IPS DF 19.7 (cell line): ENCODE results near the gene MAGI1.
"Not testable (repeated sequence)": the region's sequence is repeated elsewhere in the genome, so short reads cannot be mapped to it uniquely, and the experiment has no call there.

Source experiments
- DNase-seq: peaks from one replicate; pipeline ENCODE4 v3.0.0-alpha.2; 2013; ENCODE audit warnings: low read depth, low spot score

Gene MAGI1

DNA sequence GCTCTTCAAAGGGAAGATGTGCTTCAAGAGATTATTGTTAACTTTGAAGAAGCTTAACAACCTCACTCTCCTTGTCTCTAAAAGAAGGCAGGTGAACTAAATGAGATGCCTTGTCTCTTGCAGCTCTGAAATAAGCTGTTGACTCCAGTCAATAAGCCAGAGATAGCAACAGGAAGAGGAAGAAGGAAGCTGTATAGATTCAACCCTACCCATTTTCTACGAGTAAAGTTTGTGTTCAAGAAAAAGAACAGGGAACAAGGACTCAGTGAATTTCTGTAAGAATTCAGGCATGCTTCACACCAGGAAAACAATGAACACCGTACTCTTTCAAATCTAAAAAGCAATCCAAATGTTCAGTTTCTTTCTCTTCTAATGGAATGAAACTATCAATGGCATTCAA, 503.5 kb downstream of the MAGI1 start:
- no peak for DNase-seq

DNA sequence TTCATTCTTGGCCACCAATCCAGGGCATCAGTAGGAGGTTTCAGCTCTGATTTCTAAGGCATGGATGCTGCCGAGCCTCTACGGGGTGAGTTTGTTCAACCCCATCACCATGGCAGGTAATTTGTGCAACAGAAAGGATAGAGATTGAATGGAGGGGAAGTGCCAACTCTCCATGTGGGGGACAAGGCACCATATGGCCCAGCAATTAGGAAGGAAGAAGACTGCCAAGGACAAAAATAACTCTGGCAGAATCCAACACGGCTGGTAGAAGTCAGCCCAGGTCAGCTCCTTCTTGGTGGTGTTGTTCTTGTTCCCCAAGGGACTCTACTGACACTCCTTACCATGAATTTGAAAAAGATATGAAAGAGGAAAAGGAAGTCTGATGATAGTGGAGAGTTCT, 503.9 kb downstream of the MAGI1 start:
- no peak for DNase-seq

DNA sequence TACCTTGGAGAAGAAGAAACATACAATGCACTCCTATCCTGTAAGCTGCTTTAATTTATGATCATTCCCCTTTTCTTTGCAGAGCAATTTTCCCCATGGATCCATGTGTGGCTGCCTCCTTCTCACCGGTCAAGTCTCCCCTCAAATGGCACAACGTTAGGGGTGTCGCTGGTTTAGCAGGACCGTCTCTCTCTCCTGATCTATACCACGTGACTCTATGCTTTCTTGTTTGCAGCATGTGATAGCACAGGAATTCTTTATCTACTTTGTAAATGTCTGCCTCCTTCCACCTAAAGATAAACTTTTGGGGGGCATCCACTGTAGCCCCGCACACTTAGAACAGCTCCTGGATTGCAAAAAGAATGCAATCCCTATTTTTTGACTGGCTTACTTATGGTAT, 506.0 kb downstream of the MAGI1 start:
- no peak for DNase-seq

DNA sequence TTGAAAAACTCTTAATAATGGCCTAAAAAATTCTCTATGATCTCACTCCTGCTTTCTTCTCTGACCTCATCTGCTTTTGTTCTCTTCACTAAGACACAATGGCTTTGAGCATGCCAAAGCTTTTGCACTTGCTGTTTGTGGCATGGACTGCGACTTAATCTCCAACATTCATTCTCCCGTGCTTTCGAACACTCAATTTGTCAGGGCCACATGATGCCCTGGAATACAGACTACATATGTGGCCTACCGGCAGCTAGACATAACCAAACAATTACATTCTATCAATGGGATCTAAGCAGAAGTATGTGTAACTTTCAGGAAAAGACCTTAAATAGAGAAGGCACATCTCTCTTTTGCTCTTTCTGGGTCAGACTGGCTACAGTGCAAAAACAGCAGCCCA, 506.5 kb downstream of the MAGI1 start:
- DNase-seq = no peak

DNA sequence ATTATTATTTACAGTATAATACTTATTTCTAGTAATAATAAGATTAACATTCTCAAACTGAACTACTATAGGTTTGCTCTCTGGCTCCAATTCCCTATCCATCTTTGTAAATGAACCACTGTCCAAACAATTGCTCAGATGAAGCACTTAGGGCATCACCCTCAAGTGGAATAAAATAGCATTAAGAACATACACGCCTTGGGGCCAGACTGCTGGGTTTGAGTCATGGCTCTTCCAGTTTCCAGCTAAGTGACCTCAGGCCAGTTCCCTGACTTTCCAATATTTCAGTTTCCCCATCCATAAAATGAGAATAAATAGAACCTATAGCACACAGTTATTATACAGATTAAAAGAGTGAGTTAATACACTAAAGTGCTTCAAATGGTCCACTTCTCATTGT, 507.2 kb downstream of the MAGI1 start:
- DNase-seq = no peak

DNA sequence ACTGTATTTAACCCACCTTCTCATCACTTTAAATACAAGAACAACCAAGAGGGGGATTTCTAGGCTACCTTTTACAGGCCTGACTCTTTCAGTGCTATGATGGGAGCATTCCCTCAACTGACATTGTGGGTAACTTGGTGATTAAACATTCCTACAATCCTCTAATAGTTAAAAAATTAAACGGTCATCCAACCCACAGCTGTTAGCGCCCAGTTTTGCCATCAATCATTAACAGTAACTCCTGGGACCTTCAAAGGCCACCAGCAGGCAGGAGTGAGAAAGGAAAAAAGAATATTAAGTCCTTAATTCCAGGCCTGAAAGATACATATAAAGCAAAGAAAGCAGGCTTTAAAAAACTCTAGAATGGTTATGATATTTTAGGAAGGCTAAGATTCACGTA, 512.1 kb downstream of the MAGI1 start:
- no peak for DNase-seq

DNA sequence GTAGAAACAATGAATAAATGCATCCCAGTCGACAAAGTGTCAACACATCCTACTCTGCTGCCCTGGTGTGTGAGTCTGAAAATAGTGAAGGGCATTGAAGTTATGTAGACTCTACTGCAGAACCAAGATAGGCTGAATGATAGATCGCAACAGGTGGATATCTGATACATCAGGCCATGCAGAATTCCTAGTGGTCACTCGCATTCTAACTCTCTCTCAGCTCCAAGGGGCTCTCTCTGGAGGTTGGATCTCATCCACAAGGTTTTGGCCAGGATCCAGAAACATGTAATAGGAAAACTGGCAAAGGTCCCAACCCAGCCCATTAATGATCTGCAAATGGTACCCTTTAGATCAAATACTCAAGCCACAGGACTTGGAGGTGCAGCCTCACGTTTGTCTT, 514.1 kb downstream of the MAGI1 start:
- DNase-seq = no peak

DNA sequence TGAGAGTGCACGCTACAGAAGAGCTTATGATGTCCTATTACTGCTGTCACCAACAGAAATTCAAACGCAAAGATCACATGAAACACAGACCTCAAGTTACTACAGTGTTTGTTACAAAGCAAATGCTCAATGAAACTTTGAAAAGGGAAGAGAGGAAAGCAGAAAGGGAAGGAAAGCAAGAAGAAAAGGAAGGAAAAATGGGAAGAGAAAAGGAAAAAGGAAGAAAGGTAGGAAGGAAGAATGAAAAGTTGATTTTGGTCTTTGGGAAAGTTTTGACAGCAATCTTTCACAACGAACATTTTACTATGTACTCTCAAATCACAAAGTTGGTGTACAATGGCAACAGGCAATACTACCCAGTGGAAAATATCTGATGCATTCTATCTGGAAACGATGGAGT, 514.8 kb downstream of the MAGI1 start:
- DNase-seq = no peak

DNA sequence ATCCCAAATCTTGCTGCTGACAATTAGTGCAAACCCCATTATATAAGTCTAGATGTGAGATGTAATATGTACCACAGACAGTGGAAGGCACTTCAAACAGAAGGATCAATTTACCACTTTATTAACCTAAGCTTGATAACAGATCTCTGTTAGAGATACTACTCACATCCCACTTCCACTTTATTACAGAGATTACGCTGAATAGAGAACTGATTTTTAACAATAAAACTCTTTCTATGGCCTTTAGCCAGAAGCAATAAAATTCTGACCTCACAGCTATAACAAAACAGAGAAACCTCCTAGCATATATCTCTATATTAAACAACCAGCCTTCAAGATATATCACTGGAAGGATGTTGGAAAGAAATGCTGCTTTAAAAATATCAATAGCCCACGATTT, 517.7 kb downstream of the MAGI1 start:
- DNase-seq = no peak

DNA sequence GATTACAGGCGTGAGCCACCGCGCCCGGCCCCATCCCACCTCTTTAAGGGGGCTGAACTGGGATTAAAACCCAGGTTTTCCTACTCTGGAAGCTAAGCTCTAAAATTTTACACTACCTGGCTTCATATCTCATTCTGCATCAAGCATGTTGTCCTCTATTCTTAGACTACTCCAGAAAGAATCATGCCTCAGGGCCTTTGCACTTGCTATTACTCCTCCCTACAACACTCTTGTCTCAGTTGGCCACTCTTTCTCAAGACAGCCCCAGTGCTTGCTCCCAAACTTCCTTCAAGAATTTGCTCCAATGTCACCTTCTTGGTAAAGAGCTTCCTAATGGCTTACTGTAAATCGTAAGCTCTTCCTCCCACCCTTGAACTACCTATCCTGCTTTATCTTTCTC, 521.7 kb downstream of the MAGI1 start:
- no peak for DNase-seq

DNA sequence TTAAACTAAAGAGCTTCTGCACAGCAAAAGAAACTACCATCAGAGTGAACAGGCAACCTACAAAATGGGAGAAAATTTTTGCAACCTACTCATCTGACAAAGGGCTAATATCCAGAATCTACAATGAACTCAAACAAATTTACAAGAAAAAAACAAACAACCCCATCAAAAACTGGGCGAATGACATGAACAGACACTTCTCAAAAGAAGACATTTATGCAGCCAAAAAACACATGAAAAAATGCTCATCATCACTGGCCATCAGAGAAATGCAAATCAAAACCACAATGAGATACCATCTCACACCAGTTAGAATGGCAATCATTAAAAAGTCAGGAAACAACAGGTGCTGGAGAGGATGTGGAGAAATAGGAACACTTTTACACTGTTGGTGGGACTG, 524.4 kb downstream of the MAGI1 start:
- not testable (repeated sequence) for DNase-seq

DNA sequence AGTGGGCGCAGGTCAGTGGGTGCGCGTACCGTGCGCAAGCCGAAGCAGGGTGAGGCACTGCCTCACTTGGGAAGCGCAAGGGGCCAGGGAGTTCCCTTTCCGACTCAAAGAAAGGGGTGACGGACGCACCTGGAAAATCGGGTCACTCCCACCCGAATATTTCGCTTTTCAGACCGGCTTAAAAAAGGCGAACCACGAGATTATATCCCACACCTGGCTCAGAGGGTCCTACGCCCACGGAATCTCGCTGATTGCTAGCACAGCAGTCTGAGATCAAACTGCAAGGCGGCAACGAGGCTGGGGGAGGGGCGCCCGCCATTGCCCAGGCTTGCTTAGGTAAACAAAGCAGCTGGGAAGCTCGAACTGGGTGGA, 529.3 kb downstream of the MAGI1 start:
- DNase-seq = not testable (repeated sequence)

DNA sequence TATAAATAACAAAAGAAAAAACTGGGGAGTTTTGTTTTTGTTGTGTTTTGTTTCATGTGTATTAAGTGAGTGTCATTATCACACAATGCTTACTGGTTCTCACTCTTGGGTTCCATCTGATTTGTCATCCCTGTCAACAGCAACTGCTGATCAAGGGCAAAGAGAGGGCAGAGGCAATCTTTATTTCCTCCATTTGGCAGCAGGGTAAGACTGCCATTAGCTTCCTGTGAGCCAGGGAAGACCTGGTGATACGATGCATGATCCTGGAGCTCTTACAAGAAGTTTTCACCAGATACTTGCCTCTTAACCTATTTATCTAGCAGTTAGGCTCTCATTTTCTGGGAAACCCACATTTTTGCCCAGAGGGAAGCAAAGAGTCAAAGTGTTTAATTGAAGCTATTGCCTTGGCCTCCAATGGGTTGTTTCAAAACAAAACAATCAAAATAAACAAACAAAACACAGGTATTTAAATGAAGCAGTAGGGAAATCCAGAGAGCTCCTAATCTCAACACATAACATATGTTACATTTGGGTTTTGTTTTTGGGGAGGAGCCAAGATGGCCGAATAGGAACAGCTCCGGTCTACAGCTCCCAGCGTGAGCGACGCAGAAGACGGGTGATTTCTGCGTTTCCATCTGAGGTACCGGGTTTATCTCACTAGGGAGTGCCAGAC, 529.8 kb downstream of the MAGI1 start:
- no peak for DNase-seq

DNA sequence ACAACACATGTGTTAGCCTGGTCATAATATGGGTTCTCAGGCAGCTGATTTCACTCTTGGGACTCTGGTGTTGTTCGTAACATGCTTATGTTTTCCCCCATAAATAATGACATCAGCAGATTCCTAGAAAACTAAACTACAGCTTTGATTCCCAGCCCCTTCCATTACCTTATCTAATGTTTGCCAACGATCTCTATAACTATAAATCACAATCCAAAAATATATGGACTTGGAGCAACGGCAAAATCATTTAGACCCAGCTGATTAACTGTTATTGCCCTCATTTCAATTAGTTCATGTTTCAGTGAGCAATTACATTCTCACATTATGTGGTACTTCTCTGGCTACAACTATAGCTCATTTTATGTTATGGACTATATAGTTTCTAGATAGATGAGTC, 531.3 kb downstream of the MAGI1 start:
- DNase-seq = no peak

DNA sequence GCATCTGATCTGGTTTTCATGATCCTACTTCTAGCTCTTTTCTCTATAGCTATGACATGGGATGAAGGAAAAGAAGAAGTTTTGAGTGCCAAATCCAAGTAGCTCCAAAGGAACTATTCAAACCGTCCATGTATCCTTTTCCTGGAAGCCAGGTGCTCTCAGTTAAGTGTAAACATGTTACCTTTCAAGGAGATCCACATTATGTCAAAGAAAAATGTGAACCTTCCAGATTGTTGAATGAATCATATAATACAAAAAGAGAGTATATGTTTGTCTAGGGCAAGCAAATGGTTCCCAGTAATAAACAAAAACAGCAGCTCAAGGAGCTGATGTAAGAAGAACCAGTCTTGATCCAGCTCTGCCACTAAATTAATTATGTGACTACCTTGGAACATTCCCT, 534.9 kb downstream of the MAGI1 start:
- no peak for DNase-seq

DNA sequence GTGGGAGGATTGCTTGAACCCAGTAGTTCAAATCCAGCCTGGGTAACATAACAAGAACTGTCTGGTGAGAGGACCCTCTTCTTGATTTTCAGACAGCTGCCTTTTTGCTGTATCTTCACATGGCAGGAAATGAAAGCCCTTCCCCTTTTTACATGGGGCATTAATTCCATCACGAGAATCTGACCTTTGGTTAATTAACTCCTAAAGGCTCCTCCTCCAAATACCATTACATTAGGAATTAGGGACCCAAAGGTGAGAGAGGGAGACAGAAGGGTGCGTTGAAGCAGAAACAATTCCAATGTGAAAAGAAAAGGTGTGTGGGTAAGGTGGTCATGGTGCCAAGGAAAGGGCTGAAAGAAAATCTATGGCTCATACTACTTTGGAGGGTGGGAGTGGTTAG, 536.2 kb downstream of the MAGI1 start:
- DNase-seq = no peak

DNA sequence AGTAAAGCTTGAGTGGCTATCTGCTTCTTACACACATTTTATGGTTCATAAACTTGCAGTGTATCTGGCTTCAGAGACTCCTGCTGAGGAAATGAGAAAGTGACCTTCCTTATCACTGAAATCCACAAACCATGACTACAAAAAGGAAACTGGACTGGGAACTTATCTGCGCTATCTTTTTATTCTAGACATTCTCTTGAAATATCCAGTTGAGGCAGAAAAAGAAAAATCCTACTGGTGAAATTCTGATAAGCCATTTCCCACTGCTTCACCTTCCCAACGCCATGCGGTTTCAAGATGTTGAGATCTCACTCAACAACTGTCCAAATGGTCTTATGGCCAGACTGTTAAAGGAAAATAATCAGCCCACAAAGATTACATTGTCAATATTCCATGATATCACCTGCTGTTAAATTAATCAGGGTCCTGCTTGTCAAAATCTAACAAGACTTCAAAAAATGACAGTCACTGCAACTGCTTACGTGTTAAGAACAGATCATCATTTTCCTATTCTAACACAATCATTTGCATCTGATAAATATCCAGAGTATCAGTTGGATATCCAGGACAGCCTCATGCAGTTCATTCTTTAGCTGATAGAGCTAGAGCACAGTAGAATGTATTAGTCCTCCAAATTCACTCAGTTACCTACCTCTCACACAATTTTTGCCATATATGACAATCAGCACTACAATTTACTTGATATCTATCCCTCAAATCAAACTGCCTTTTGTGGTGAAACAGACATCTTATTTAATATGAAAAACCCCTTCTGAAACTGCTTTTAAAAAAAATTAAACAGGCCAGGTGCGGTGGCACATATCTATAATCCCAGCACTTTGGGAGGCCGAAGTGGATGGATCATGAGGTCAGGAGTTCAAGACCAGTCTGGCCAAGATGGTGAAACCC, 538.1 kb downstream of the MAGI1 start:
- DNase-seq = no peak

DNA sequence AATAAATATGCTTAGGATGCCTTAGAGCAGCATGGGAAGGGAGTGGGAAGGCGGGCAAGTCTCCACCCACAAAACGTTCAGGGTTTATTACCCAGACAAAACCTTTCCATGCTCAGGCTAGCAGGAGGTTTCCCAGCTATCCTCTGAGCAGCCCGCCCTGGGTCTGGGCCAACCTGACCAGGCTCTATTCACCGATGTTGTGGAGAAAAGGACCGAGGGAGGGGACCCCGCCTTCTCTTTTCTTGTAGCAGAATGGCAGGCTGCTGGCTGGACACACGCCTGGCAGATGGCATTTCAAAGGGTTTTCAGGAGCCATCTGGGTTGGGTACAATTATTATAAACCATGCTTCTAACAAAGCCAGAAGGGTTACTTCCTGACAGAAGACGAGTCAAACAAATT, 540.9 kb downstream of the MAGI1 start:
- DNase-seq = no peak

DNA sequence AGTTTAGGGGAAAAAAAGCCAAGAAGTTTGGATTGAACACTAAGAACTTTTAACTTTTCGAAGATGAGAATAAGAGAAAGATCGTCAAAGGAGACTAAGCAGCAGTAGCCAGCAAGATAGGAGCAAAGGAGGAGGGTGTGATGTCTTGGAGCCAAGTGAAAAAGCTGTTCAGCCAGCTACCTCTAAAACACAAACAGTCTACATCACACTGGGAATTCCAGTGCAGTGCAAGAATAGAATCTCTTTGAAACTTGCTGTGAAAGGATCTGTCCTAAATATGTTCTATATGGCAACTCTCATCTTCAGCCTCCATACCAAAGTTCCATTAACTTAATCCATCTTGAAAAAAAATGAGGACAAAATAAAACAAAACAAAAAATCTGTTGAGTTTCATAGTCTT, 541.5 kb downstream of the MAGI1 start:
- DNase-seq = no peak

DNA sequence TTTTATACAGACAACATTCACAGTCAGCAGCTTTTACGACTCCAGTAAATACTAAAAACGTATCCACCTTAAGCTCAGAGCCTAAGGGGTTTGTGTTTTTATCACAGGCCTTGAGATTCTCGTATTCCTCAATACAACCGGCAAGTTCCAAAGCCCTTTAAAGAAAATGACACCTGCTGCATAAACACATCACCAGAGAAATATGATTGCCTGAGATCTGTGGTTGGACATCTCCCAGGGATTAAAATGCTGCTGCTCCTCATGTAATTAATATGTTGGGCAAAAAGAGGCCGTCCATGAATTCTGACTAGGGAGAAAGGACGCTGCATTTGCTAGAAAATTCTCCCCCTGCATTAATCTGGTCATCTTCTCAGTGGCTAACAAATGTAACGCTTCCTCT, 544.8 kb downstream of the MAGI1 start:
- no peak for DNase-seq

DNA sequence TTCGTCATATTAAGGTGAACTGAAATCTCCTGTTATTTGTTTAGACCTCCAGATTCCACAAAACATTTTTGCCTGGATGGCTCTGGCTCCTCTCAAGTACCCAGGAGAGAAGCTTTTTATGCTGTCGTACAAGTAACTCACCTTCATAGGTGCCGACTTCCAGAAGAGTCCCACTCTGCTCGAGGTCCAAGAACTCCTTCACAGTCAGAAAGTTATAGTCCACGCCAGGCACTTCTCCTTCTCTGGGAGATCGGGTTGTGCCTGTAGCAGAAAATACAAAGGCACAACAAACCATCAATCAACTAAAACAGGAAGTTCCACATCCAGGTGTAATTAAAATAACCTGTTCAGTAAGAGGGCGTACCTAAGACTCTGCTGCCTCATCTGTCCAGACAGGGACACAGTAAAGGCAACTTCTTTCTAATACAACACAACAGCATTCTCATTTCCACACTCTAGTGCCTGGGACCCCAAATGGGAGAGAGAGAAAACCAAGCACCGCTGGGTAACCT, 545.3 kb downstream of the MAGI1 start:
- DNase-seq = no peak

DNA sequence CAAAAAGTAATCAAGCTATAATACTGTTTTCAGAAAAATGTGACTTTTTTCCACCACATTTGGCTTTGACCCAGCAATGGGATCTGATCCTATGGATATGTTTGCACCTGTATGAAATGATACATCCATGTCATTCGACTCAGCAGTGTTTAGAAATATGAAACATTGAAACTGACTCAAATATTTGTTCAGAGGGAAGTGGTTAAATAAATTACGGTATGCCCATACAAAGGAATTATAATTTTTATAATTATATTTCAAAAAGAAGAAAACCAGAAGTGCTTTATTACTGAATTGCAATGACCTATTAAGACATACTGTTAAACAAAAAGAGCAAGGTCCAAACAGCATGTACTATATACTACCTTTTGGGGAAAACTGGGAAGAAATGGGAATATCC, 546.5 kb downstream of the MAGI1 start:
- DNase-seq = no peak

DNA sequence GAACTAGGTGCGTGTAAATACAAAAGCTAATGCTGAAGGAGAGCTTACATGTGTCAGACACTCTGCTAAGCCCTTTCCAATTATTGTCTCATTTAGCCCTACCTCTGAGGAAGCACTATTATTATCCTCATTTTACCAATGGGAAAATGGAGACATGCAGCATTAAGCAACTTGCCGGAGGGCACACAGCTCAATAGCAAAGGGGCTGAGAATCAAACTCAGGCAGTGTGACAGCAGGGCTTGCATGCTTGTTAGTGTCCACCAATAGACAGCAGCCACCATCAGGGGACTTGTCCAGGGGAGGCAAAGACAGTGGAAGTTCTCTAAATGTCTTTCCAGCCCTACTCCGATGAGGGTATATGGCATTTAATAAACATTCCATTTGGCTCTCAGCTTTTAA, 548.6 kb downstream of the MAGI1 start:
- DNase-seq = no peak
